ENCODE measurements around the gene CAPZA2.
"Not testable (repeated sequence)": the region's sequence is repeated elsewhere in the genome, so short reads cannot be mapped to it uniquely, and the experiment has no call there.

The CAPZA2 gene

GRCh38 chr7:116918704-116919103, 56.3 kb downstream of the CAPZA2 start:
- no peak for DNase-seq (ENCODE audit: low read depth, low spot score)

GRCh38 chr7:116920359-116920758, 58.0 kb downstream of the CAPZA2 start:
- DNase-seq (ENCODE audit: low read depth, low spot score) = no peak

- no peak for DNase-seq (ENCODE audit: low read depth, low spot score)
These were observed 60.2 kb downstream of the CAPZA2 start for GRCh38 chr7:116922545-116922944.

GRCh38 chr7:116924741-116925140, 62.4 kb downstream of the CAPZA2 start:
- DNase-seq (ENCODE audit: low read depth, low spot score) = peak; percentile 29

- no peak for DNase-seq (ENCODE audit: low read depth, low spot score)
These were observed 66.6 kb downstream of the CAPZA2 start for GRCh38 chr7:116929021-116929420.

GRCh38 chr7:116929914-116930913, 67.8 kb downstream of the CAPZA2 start:
- peak; percentile 65 for DNase-seq (ENCODE audit: low read depth, low spot score)

- DNase-seq (ENCODE audit: low read depth, low spot score) = no peak
These were observed 70.2 kb downstream of the CAPZA2 start for GRCh38 chr7:116932566-116932965.

- DNase-seq (ENCODE audit: low read depth, low spot score) = no peak
These were observed 71.1 kb downstream of the CAPZA2 start for GRCh38 chr7:116933465-116933864.

- no peak for DNase-seq (ENCODE audit: low read depth, low spot score)
These were observed 72.2 kb downstream of the CAPZA2 start for GRCh38 chr7:116934580-116934979.

- not testable (repeated sequence) for DNase-seq (ENCODE audit: low read depth, low spot score)
These were observed 74.5 kb downstream of the CAPZA2 start for GRCh38 chr7:116936844-116937243.

- DNase-seq (ENCODE audit: low read depth, low spot score) = no peak
These were observed 76.3 kb downstream of the CAPZA2 start for GRCh38 chr7:116938678-116939077.

- DNase-seq (ENCODE audit: low read depth, low spot score) = no peak
These were observed 78.4 kb downstream of the CAPZA2 start for GRCh38 chr7:116940689-116941370.

- DNase-seq (ENCODE audit: low read depth, low spot score) = no peak
These were observed 80.1 kb downstream of the CAPZA2 start for GRCh38 chr7:116942504-116942903.

- no peak for DNase-seq (ENCODE audit: low read depth, low spot score)
These were observed 86.5 kb downstream of the CAPZA2 start for GRCh38 chr7:116948934-116949333.

GRCh38 chr7:116949941-116950801, 87.8 kb downstream of the CAPZA2 start:
- DNase-seq (ENCODE audit: low read depth, low spot score) = no peak

GRCh38 chr7:116950889-116951351, 88.5 kb downstream of the CAPZA2 start:
- no peak for DNase-seq (ENCODE audit: low read depth, low spot score)

GRCh38 chr7:116951366-116952292, 89.2 kb downstream of the CAPZA2 start:
- no peak for DNase-seq (ENCODE audit: low read depth, low spot score)

- DNase-seq (ENCODE audit: low read depth, low spot score) = no peak
These were observed 90.4 kb downstream of the CAPZA2 start for GRCh38 chr7:116952635-116953371.

GRCh38 chr7:116953372-116953905, 91.1 kb downstream of the CAPZA2 start, which contains the start of gene ST7:
Gene ST7, plus strand, starts transcription at chr7:116953501. Its CDS starts 40 bp downstream, at chr7:116953541.
- no peak for DNase-seq (ENCODE audit: low read depth, low spot score)

All from smooth muscle cell of the brain vasculature (primary cell).